Mesothelial cell of epicardium (in vitro differentiated cells): Measurements from ENCODE around the gene ARHGAP6. TPM values are rescaled to one million over a fixed set of nuclear protein-coding genes. Genes with fewer than 3 reads are reported as not detected.

Experiments used
- DNase-seq, 2 experiments: peaks; one replicate each; pipeline ENCODE4 v3.0.0; 2021; ENCODE audit warnings: low spot score in 2 of 2; ENCODE audit not compliant: unreplicated experiment in 2 of 2
- H3K27ac Mint-ChIP-seq: 2 replicates; pipeline ENCODE4 v1.8.0; 2021; ENCODE audit warnings: mixed read lengths
- H3K27me3 Mint-ChIP-seq: 2 replicates; pipeline ENCODE4 v1.8.0; 2021; ENCODE audit warnings: low read depth, mixed read lengths
- H3K36me3 Mint-ChIP-seq: 2 replicates; pipeline ENCODE4 v1.8.0; 2021; ENCODE audit warnings: mixed read lengths
- H3K4me1 Mint-ChIP-seq: 2 replicates; pipeline ENCODE4 v1.8.0; 2021; ENCODE audit warnings: mixed read lengths
- H3K4me3 Mint-ChIP-seq: 2 replicates; pipeline ENCODE4 v1.8.0; 2021; ENCODE audit warnings: mild to moderate bottlenecking, moderate library complexity, mixed read lengths
- H3K9me3 Mint-ChIP-seq: 2 replicates; pipeline ENCODE4 v1.8.0; 2021; ENCODE audit warnings: mixed read lengths
- total RNA-seq: library from RNA; stranded (reverse); gene quantifications from 3 replicates; pipeline ENCODE4 v1.2.1, GENCODE V29; 2021
- TF ChIP-seq, protein P1 (sequence below): fragments of 200-600 bp; sonication (generic); IDR thresholded peaks from one replicate; pipeline ENCODE4 v1.5.0; 2021; ENCODE audit warnings: antibody characterized with exemption; ENCODE audit not compliant: unreplicated experiment

ARHGAP6 gene
- total RNA-seq, 1 donor from 2014 or later = 5.3 TPM

- Mint-ChIP-seq H3K27ac (no peak overlapping the region), H3K9me3 (peaks cover 32% of the 10 kb centered on the region)
- TF ChIP-seq, protein P1, sequence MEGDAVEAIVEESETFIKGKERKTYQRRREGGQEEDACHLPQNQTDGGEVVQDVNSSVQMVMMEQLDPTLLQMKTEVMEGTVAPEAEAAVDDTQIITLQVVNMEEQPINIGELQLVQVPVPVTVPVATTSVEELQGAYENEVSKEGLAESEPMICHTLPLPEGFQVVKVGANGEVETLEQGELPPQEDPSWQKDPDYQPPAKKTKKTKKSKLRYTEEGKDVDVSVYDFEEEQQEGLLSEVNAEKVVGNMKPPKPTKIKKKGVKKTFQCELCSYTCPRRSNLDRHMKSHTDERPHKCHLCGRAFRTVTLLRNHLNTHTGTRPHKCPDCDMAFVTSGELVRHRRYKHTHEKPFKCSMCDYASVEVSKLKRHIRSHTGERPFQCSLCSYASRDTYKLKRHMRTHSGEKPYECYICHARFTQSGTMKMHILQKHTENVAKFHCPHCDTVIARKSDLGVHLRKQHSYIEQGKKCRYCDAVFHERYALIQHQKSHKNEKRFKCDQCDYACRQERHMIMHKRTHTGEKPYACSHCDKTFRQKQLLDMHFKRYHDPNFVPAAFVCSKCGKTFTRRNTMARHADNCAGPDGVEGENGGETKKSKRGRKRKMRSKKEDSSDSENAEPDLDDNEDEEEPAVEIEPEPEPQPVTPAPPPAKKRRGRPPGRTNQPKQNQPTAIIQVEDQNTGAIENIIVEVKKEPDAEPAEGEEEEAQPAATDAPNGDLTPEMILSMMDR = no peak
Observed at GRCh38 chrX:11257290-11257689, 408.4 kb downstream of the ARHGAP6 start.

DNA sequence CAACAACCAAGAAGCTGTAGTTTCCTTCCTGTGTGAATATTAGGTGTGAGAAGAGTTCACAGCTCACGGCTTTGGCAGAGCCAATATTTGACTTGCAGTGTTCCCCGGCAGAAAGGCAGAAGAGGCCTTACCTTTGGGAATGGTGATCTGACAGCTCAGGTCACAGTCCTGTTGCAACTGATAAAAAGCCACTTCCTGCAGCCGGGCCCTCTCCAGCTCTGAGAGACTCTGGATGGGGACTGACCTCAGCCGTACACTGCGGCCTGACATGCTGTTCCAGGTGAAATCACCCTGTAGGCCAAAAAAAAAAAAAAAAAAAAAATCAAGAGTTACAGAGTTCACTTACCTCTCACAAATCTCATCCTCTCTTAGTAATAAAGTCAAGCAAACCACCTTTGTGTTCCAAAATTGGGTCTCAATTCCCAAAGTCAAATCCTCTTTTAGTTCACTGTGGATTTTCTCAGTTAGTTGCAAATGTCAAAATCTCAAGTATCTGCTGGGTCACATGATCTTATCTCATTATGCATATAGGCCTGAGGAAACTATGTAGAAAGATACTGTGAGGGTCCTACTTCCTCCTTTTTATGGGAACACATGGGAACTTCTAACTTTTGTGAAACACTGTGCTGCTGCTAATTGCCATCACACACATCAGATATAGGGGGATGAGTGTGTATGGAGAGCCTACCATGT, 411.2 kb downstream of the ARHGAP6 start:
- Mint-ChIP-seq H3K9me3 (peaks cover 37% of the 10 kb centered on the region), H3K27me3 (no peaks in the 10 kb centered on the region), H3K27ac (no peak overlapping the region), H3K4me3 (no peak overlapping the region), H3K36me3 (peaks cover 4% of the 10 kb centered on the region), H3K4me1 (peaks cover 24% of the 10 kb centered on the region)
- TF ChIP-seq, protein P1 = no peak
- no peak for DNase-seq

More at GRCh38 chrX:11257290-11257689, 408.4 kb downstream of the ARHGAP6 start:
- Mint-ChIP-seq H3K36me3 (no peaks in the 10 kb centered on the region), H3K27me3 (no peaks in the 10 kb centered on the region), H3K4me1 (peaks cover 12% of the 10 kb centered on the region), H3K4me3 (no peak overlapping the region)
- DNase-seq = no peak

- Mint-ChIP-seq H3K4me3 (no peak overlapping the region), H3K27ac (no peak overlapping the region), H3K4me1 (peaks cover 1% of the 10 kb centered on the region), H3K9me3 (peaks cover 36% of the 10 kb centered on the region), H3K27me3 (no peaks in the 10 kb centered on the region), H3K36me3 (no peaks in the 10 kb centered on the region)
- TF ChIP-seq, protein P1 = no peak
- no peak for DNase-seq
Observed at GRCh38 chrX:11244636-11245035, 421.1 kb downstream of the ARHGAP6 start.

DNA sequence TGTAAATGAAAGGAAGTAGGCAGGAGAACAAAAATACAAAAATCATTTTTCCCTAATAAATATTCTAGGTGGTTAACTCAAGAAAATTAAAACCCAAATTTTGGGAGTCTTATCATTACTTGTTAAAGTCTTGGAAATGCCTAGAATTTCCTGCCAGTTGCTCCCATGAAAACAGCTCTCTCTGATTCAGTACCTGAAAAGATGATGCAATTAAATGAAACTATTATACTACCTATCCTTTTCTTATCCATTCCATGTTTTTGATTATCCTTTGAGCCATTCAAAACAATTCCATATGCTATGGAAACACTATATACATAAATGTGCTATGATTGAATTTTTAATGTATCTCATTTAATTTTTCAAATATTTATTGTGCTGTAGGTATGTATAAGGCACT, 423.0 kb downstream of the ARHGAP6 start:
- TF ChIP-seq, protein P1 = no peak
- H3K4me3 Mint-ChIP-seq = no peak overlapping the region
- DNase-seq = no peak
- H3K27ac Mint-ChIP-seq = no peak overlapping the region
- peaks cover 24% of the 10 kb centered on the region for H3K9me3 Mint-ChIP-seq
- no peaks in the 10 kb centered on the region for H3K27me3 Mint-ChIP-seq
- peaks cover 8% of the 10 kb centered on the region for H3K4me1 Mint-ChIP-seq
- no peaks in the 10 kb centered on the region for H3K36me3 Mint-ChIP-seq

DNA sequence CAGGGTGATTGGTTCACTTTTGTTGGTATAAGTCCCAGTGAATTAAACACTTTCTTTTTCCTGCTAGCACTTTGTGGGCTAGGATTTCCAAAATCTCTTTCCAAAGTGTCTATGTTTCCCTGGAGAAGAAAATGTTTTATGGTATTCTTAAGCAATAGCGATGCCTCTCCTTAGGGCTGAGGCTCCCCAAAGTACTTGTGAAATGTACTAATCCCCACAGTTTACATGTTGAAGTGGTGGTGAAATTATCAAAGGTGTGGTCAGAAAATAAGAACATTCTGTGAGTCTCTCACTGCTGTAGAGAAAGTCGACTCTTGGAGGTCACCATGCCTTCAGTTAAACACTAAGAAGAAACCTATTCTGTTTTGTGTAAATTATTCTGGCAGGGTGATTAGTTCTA, 424.0 kb downstream of the ARHGAP6 start:
- no peak for DNase-seq
- Mint-ChIP-seq H3K27me3 (no peaks in the 10 kb centered on the region), H3K36me3 (no peaks in the 10 kb centered on the region), H3K27ac (no peak overlapping the region), H3K4me3 (no peak overlapping the region), H3K4me1 (peaks cover 10% of the 10 kb centered on the region), H3K9me3 (peaks cover 25% of the 10 kb centered on the region)
- TF ChIP-seq, protein P1 = no peak
